GM12872 (cell line): ENCODE results near the gene DHRS7B.

Experiments
- CTCF ChIP-seq: IDR thresholded peaks from 3 replicates; pipeline ENCODE4 v1.5.1; 2011; ENCODE audit warnings: low read depth, mild to moderate bottlenecking, low read length, moderate library complexity; ENCODE audit not compliant: insufficient read depth

DHRS7B gene

DNA sequence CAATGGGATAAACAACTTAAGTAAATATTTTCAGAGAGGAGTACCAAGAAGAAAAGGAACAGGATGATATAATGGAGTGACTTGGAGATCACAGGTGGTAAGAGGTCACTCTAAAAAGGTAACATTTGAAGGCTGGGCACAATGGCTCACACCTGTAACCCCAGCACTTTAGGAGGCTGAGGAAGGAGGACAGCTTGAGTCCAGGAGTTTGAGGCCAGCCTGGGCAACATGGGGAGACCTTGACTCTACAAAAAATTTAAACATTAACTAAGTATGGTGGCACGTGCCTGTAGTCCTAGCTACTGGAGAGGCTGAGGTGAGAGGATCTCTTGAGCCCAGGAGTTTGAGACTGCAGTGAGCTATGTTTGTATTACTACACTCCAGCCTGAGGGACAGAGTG, 90.6 kb downstream of the DHRS7B start:
- TF ChIP-seq CTCF: no peak

DNA sequence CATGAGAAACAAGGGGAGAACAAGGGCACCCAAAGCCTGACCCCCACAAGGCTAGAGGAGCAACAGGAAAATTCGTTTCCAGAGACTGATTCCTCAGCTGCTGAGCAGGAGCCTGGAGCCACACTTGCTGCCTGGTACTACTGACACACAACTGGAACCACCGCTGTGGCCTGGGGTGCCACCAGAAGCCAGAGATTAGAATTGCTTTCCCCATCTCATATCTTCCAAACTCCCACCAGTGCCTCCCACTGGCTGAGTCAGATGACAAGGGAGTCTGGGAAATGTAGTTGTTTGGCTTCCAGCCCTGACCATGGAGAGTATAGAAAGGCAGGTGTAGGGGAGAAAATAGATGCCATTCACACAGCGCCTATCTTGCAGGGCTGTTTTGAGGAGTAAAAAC, 91.3 kb downstream of the DHRS7B start:
- no peak for TF ChIP-seq CTCF

DNA sequence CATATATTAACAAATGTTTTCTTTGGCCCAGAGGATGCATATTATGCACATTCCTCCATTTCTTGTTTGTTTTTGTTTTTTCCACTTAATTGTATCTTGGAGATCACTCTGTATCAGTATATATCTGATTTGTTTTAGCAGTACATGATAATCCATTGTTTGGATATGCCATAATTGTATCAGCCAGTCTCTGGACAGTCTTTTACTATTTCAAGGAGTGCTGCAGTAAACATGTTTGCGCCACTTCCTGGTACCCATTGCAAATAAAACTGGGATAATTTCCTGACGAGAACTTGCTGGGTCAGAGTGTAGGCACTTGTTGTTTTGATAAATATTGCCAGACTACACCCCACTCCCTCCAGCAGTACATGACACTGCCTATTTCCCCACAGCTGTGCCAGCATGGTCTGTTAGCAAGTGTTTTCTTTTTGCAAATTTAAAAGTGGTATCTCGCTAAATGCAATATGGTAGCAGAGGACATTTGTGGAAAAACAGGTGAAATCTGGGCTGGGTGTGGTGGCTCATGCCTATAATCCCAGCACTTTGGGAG, 92.1 kb downstream of the DHRS7B start:
- TF ChIP-seq CTCF: no peak

DNA sequence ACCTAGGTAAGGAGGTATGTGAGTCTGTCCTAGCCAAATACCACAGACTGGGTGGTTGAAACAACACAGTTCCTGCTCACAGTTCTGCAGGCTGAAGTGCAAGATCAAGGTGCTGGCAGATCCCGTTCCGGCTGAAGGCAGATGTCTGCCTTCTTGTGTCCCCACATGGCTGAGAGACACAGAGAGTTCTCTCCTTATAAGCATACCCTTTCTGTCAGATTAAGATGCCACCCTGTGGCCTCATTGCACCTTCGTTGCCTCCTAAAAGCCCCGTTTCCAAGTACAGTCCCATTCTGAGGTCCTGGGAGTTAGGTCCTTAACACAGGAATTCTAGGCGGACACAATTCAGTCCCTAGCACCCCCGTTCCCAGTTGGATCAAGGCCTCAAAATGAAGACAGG, 96.3 kb downstream of the DHRS7B start:
- TF ChIP-seq CTCF: no peak

GRCh38 chr17:21228111-21228510, 101.3 kb downstream of the DHRS7B start:
- no peak for TF ChIP-seq CTCF

- no peak for TF ChIP-seq CTCF
Measured at GRCh38 chr17:21228845-21229244, 102.1 kb downstream of the DHRS7B start.

GRCh38 chr17:21231533-21231932, 104.8 kb downstream of the DHRS7B start:
- TF ChIP-seq CTCF: no peak

- TF ChIP-seq CTCF: no peak
Measured at GRCh38 chr17:21232033-21232749, 105.4 kb downstream of the DHRS7B start.
